WTC11 (cell line): ENCODE measurements around the gene FCRL6. TPM values are rescaled to one million over a fixed set of nuclear protein-coding genes. Genes with fewer than 3 reads are reported as not detected.

ENCODE experiments used
- CREM ChIP-seq: sonication (generic); formaldehyde crosslinking; IDR thresholded peaks from 2 replicates; pipeline ENCODE4 v1.8.1; 2022; ENCODE audit warnings: mild to moderate bottlenecking, missing genetic modification reagents, moderate library complexity
- EMX1 ChIP-seq: fragments of 250-450 bp; sonication (Bioruptor Pico); IDR thresholded peaks from 2 replicates; pipeline ENCODE4 v1.8.0; 2021; ENCODE audit warnings: mild to moderate bottlenecking
- FOXP1 ChIP-seq: sonication (generic); formaldehyde crosslinking; IDR thresholded peaks from 2 replicates; pipeline ENCODE4 v1.8.0; 2022; ENCODE audit warnings: missing genetic modification reagents, mild to moderate bottlenecking, moderate library complexity, borderline replicate concordance
- NFE2L1 ChIP-seq: sonication (generic); formaldehyde crosslinking; IDR thresholded peaks from 2 replicates; pipeline ENCODE4 v1.8.1; 2023; ENCODE audit warnings: missing genetic modification reagents
- PRRX2 ChIP-seq: fragments of 250-450 bp; sonication (Bioruptor Pico); IDR thresholded peaks from 2 replicates; pipeline ENCODE4 v1.8.0; 2021; ENCODE audit warnings: mild to moderate bottlenecking
- TP53 ChIP-seq: sonication (generic); formaldehyde crosslinking; IDR thresholded peaks from 2 replicates; pipeline ENCODE4 v1.8.1; 2023; ENCODE audit warnings: mild to moderate bottlenecking, missing genetic modification reagents
- ZNF396 ChIP-seq: fragments of 250-450 bp; sonication (Bioruptor Pico); IDR thresholded peaks from 2 replicates; pipeline ENCODE4 v1.8.0; 2021; ENCODE audit warnings: mild to moderate bottlenecking, moderate library complexity, borderline replicate concordance
- ZNF423 ChIP-seq: fragments of 250-450 bp; sonication (Bioruptor Pico); IDR thresholded peaks from 2 replicates; pipeline ENCODE4 v2.1.2; 2022; ENCODE audit warnings: mild to moderate bottlenecking, moderate library complexity
- total RNA-seq: library from RNA; stranded (reverse); gene quantifications from 3 replicates; pipeline ENCODE4 v1.2.3, GENCODE V29; 2021
- TF ChIP-seq, protein P1 (sequence below): sonication (generic); formaldehyde crosslinking; conservative IDR thresholded peaks from 2 replicates; pipeline ENCODE4 v1.8.1; 2023; ENCODE audit warnings: mild to moderate bottlenecking, low read depth, missing genetic modification reagents, moderate library complexity
- TF ChIP-seq, protein P2 (sequence below): fragments of 250-450 bp; sonication (Bioruptor Pico); IDR thresholded peaks from 2 replicates; pipeline ENCODE4 v1.9.0; 2021; ENCODE audit warnings: moderate library complexity, mild to moderate bottlenecking, inconsistent platforms, borderline replicate concordance
- TF ChIP-seq, protein P3 (sequence below): sonication (generic); formaldehyde crosslinking; IDR thresholded peaks from 2 replicates; pipeline ENCODE4 v1.8.1; 2023; ENCODE audit warnings: mild to moderate bottlenecking, missing genetic modification reagents, moderate library complexity
- TF ChIP-seq, protein P4 (sequence below): sonication (generic); formaldehyde crosslinking; IDR thresholded peaks from 2 replicates; pipeline ENCODE4 v1.8.1; 2023; ENCODE audit warnings: mild to moderate bottlenecking, missing genetic modification reagents
- TF ChIP-seq, protein P5 (sequence below): sonication (generic); formaldehyde crosslinking; IDR thresholded peaks from 2 replicates; pipeline ENCODE4 v1.8.0; 2022; ENCODE audit warnings: mild to moderate bottlenecking, missing genetic modification reagents
- TF ChIP-seq, protein P6 (sequence below): sonication (generic); formaldehyde crosslinking; IDR thresholded peaks from 2 replicates; pipeline ENCODE4 v1.8.1; 2022; ENCODE audit warnings: missing genetic modification reagents, borderline replicate concordance
- TF ChIP-seq, protein P7 (sequence below): sonication (generic); formaldehyde crosslinking; IDR thresholded peaks from 2 replicates; pipeline ENCODE4 v1.8.0; 2023; ENCODE audit warnings: mild to moderate bottlenecking, missing genetic modification reagents
- TF ChIP-seq, protein P8 (sequence below): fragments of 250-450 bp; sonication (Bioruptor Pico); IDR thresholded peaks from 2 replicates; pipeline ENCODE4 v1.8.0; 2021; ENCODE audit warnings: mild to moderate bottlenecking
- TF ChIP-seq, protein P9 (sequence below): sonication (generic); formaldehyde crosslinking; IDR thresholded peaks from 2 replicates; pipeline ENCODE4 v1.8.0; 2022; ENCODE audit warnings: missing genetic modification reagents
- TF ChIP-seq, protein P10 (sequence below): fragments of 250-450 bp; sonication (Bioruptor Pico); IDR thresholded peaks from 2 replicates; pipeline ENCODE4 v1.9.0; 2021; ENCODE audit warnings: mild to moderate bottlenecking
- TF ChIP-seq, protein P11 (sequence below): sonication (generic); formaldehyde crosslinking; conservative IDR thresholded peaks from 2 replicates; pipeline ENCODE4 v1.8.1; 2022; ENCODE audit warnings: mild to moderate bottlenecking, missing genetic modification reagents

Gene FCRL6
- total RNA-seq, 1 experiment from 2014 or later = not detected

DNA sequence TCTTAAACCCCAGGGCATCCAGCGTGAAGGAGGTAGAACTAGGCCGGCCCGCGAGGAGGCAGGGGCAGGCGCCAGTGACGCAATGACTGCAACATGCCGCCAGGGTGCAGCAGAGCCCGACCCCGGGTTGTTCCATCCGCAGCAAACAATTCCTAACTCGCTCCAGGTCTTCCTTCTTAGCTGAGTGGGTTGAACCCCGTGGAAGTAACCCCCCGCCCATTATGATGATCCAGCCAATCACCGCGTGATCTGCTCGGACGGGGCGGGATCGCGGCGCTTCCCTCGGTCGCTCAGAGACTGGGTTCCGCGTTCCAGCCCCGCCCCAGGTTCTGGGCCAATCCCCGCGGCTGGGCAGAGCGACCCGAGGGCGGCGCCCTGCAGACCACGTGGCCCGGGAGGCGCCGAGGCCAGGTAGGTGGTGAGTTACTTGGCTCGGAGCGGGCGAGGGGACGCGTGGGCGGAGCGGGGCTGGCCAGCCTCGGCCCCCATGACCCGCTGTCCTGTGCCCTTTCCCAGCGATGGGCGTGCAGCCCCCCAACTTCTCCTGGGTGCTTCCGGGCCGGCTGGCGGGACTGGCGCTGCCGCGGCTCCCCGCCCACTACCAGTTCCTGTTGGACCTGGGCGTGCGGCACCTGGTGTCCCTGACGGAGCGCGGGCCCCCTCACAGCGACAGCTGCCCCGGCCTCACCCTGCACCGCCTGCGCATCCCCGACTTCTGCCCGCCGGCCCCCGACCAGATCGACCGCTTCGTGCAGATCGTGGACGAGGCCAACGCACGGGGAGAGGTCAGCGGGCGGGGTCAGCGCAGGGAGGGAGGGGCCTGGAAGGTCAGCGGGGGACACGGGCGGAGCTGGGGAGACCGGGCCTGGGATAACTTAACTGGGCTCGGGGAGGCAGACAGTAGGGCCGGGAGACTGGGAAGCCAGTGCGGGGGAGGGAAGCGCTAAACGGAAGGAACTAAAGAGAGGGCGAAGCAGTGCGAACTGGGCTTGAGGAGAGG is 21.3 kb upstream of the FCRL6 start, which contains the start of gene DUSP23 (continued):
- TF ChIP-seq, protein P1, sequence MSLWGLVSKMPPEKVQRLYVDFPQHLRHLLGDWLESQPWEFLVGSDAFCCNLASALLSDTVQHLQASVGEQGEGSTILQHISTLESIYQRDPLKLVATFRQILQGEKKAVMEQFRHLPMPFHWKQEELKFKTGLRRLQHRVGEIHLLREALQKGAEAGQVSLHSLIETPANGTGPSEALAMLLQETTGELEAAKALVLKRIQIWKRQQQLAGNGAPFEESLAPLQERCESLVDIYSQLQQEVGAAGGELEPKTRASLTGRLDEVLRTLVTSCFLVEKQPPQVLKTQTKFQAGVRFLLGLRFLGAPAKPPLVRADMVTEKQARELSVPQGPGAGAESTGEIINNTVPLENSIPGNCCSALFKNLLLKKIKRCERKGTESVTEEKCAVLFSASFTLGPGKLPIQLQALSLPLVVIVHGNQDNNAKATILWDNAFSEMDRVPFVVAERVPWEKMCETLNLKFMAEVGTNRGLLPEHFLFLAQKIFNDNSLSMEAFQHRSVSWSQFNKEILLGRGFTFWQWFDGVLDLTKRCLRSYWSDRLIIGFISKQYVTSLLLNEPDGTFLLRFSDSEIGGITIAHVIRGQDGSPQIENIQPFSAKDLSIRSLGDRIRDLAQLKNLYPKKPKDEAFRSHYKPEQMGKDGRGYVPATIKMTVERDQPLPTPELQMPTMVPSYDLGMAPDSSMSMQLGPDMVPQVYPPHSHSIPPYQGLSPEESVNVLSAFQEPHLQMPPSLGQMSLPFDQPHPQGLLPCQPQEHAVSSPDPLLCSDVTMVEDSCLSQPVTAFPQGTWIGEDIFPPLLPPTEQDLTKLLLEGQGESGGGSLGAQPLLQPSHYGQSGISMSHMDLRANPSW (CRISPR knock-in tag) = no peak
- TF ChIP-seq, protein P2, sequence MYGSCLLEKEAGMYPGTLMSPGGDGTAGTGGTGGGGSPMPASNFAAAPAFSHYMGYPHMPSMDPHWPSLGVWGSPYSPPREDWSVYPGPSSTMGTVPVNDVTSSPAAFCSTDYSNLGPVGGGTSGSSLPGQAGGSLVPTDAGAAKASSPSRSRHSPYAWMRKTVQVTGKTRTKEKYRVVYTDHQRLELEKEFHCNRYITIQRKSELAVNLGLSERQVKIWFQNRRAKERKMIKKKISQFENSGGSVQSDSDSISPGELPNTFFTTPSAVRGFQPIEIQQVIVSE (CRISPR knock-in tag) = no peak
- TF ChIP-seq, protein P3, sequence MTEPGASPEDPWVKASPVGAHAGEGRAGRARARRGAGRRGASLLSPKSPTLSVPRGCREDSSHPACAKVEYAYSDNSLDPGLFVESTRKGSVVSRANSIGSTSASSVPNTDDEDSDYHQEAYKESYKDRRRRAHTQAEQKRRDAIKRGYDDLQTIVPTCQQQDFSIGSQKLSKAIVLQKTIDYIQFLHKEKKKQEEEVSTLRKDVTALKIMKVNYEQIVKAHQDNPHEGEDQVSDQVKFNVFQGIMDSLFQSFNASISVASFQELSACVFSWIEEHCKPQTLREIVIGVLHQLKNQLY (CRISPR knock-in tag) = no peak
- TF ChIP-seq ZNF423 (CRISPR knock-in tag) (no peak), PRRX2 (CRISPR knock-in tag) (no peak), EMX1 (CRISPR knock-in tag) (no peak), TP53 (CRISPR knock-in tag) (peak; percentile 96), ZNF396 (no peak), CREM (CRISPR knock-in tag) (peak; percentile 37), FOXP1 (CRISPR knock-in tag) (peak; percentile 98), NFE2L1 (CRISPR knock-in tag) (peak; percentile 30; the same call in 1 of the 2 replicates)
- TF ChIP-seq, protein P4, sequence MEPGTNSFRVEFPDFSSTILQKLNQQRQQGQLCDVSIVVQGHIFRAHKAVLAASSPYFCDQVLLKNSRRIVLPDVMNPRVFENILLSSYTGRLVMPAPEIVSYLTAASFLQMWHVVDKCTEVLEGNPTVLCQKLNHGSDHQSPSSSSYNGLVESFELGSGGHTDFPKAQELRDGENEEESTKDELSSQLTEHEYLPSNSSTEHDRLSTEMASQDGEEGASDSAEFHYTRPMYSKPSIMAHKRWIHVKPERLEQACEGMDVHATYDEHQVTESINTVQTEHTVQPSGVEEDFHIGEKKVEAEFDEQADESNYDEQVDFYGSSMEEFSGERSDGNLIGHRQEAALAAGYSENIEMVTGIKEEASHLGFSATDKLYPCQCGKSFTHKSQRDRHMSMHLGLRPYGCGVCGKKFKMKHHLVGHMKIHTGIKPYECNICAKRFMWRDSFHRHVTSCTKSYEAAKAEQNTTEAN (CRISPR knock-in tag) = peak; percentile 85
- TF ChIP-seq, protein P5, sequence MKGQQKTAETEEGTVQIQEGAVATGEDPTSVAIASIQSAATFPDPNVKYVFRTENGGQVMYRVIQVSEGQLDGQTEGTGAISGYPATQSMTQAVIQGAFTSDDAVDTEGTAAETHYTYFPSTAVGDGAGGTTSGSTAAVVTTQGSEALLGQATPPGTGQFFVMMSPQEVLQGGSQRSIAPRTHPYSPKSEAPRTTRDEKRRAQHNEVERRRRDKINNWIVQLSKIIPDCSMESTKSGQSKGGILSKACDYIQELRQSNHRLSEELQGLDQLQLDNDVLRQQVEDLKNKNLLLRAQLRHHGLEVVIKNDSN (CRISPR knock-in tag) = peak; percentile 97
- TF ChIP-seq, protein P6, sequence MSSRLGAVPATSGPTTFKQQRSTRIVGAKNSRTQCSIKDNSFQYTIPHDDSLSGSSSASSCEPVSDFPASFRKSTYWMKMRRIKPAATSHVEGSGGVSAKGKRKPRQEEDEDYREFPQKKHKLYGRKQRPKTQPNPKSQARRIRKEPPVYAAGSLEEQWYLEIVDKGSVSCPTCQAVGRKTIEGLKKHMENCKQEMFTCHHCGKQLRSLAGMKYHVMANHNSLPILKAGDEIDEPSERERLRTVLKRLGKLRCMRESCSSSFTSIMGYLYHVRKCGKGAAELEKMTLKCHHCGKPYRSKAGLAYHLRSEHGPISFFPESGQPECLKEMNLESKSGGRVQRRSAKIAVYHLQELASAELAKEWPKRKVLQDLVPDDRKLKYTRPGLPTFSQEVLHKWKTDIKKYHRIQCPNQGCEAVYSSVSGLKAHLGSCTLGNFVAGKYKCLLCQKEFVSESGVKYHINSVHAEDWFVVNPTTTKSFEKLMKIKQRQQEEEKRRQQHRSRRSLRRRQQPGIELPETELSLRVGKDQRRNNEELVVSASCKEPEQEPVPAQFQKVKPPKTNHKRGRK (CRISPR knock-in tag) = no peak
- TF ChIP-seq, protein P7, sequence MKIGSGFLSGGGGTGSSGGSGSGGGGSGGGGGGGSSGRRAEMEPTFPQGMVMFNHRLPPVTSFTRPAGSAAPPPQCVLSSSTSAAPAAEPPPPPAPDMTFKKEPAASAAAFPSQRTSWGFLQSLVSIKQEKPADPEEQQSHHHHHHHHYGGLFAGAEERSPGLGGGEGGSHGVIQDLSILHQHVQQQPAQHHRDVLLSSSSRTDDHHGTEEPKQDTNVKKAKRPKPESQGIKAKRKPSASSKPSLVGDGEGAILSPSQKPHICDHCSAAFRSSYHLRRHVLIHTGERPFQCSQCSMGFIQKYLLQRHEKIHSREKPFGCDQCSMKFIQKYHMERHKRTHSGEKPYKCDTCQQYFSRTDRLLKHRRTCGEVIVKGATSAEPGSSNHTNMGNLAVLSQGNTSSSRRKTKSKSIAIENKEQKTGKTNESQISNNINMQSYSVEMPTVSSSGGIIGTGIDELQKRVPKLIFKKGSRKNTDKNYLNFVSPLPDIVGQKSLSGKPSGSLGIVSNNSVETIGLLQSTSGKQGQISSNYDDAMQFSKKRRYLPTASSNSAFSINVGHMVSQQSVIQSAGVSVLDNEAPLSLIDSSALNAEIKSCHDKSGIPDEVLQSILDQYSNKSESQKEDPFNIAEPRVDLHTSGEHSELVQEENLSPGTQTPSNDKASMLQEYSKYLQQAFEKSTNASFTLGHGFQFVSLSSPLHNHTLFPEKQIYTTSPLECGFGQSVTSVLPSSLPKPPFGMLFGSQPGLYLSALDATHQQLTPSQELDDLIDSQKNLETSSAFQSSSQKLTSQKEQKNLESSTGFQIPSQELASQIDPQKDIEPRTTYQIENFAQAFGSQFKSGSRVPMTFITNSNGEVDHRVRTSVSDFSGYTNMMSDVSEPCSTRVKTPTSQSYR (CRISPR knock-in tag) = peak; percentile 88; the same call in 1 of the 2 replicates
- TF ChIP-seq, protein P8, sequence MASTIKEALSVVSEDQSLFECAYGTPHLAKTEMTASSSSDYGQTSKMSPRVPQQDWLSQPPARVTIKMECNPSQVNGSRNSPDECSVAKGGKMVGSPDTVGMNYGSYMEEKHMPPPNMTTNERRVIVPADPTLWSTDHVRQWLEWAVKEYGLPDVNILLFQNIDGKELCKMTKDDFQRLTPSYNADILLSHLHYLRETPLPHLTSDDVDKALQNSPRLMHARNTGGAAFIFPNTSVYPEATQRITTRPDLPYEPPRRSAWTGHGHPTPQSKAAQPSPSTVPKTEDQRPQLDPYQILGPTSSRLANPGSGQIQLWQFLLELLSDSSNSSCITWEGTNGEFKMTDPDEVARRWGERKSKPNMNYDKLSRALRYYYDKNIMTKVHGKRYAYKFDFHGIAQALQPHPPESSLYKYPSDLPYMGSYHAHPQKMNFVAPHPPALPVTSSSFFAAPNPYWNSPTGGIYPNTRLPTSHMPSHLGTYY (CRISPR knock-in tag) = no peak
- TF ChIP-seq, protein P9, sequence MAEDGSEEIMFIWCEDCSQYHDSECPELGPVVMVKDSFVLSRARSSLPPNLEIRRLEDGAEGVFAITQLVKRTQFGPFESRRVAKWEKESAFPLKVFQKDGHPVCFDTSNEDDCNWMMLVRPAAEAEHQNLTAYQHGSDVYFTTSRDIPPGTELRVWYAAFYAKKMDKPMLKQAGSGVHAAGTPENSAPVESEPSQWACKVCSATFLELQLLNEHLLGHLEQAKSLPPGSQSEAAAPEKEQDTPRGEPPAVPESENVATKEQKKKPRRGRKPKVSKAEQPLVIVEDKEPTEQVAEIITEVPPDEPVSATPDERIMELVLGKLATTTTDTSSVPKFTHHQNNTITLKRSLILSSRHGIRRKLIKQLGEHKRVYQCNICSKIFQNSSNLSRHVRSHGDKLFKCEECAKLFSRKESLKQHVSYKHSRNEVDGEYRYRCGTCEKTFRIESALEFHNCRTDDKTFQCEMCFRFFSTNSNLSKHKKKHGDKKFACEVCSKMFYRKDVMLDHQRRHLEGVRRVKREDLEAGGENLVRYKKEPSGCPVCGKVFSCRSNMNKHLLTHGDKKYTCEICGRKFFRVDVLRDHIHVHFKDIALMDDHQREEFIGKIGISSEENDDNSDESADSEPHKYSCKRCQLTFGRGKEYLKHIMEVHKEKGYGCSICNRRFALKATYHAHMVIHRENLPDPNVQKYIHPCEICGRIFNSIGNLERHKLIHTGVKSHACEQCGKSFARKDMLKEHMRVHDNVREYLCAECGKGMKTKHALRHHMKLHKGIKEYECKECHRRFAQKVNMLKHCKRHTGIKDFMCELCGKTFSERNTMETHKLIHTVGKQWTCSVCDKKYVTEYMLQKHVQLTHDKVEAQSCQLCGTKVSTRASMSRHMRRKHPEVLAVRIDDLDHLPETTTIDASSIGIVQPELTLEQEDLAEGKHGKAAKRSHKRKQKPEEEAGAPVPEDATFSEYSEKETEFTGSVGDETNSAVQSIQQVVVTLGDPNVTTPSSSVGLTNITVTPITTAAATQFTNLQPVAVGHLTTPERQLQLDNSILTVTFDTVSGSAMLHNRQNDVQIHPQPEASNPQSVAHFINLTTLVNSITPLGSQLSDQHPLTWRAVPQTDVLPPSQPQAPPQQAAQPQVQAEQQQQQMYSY = peak; percentile 96
- TF ChIP-seq, protein P10, sequence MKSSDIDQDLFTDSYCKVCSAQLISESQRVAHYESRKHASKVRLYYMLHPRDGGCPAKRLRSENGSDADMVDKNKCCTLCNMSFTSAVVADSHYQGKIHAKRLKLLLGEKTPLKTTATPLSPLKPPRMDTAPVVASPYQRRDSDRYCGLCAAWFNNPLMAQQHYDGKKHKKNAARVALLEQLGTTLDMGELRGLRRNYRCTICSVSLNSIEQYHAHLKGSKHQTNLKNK = no peak
- TF ChIP-seq, protein P11, sequence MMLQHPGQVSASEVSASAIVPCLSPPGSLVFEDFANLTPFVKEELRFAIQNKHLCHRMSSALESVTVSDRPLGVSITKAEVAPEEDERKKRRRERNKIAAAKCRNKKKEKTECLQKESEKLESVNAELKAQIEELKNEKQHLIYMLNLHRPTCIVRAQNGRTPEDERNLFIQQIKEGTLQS (CRISPR knock-in tag) = peak; percentile 65; the same call in 1 of the 2 replicates
